Thyroid gland (tissue), 4 donors: ENCODE results near the gene HOXC11. TPM values are rescaled to one million over a fixed set of nuclear protein-coding genes. Genes with fewer than 3 reads are reported as not detected.

ENCODE experiments used
- DNase-seq, 2 donors: peaks; one replicate each; pipeline ENCODE4 v3.0.0-alpha.2; 2019
- H3K27ac ChIP-seq, 3 donors: fragments of 200-600 bp; sonication (generic); 1 replicate in 2 of 3; 2 replicates in 1 of 3; pipeline ENCODE4 v1.5.1; 2016 to 2019; ENCODE audit warnings: mild to moderate bottlenecking in 1 of 3, moderate library complexity in 1 of 3
- H3K27me3 ChIP-seq: fragments of 200-600 bp; sonication (generic); one replicate; pipeline ENCODE4 v1.5.1; 2019
- H3K36me3 ChIP-seq, 2 donors: fragments of 200-600 bp; sonication (generic); one replicate each; pipeline ENCODE4 v1.5.1; 2016 to 2019
- H3K4me1 ChIP-seq, 2 donors: fragments of 200-600 bp; sonication (generic); one replicate each; pipeline ENCODE4 v1.5.1; 2017 to 2019
- H3K4me3 ChIP-seq, 3 donors: fragments of 200-600 bp; sonication (generic); replicated peaks in 1 of 3; 1 replicate in 2 of 3; 2 replicates in 1 of 3; pipeline ENCODE4 v1.5.1; 2016; ENCODE audit warnings: mild to moderate bottlenecking in 1 of 3
- H3K9me3 ChIP-seq: fragments of 200-600 bp; sonication (generic); one replicate; pipeline ENCODE4 v1.5.1; 2017
- CTCF ChIP-seq, 6 experiments: fragments of 200-600 bp in 3 of 6; fragments of 450-650 bp in 3 of 6; sonication (generic) in 3 of 6; IDR thresholded peaks; one replicate each; pipeline ENCODE4 v1.5.1; 2016 to 2019; ENCODE audit warnings: antibody characterized with exemption in 6 of 6, mild to moderate bottlenecking in 2 of 6, inconsistent platforms in 1 of 6, moderate library complexity in 1 of 6
- POLR2A ChIP-seq, 2 donors: fragments of 450-650 bp; IDR thresholded peaks; one replicate each; pipeline ENCODE4 v1.6.1; 2017; ENCODE audit warnings: antibody characterized with exemption in 2 of 2, mild to moderate bottlenecking in 2 of 2, moderate library complexity in 1 of 2
- WGBS, 2 donors: methylation state at CpG; one replicate each; pipeline ENCODE4 v1.1.5; 2017; 5-methylcytosine and 5-hydroxymethylcytosine counted together
- intact Hi-C: fragments of 100-400 bp; cut with DNase I; formaldehyde crosslinking; loops from one replicate; pipeline ENCODE4 v1.15.1; 2023
- total RNA-seq, 4 donors: library from RNA; depleted of rRNA; stranded (reverse); fragments of >200 nt; gene quantifications; one replicate each; pipeline ENCODE4 v1.2.3, GENCODE V29; 2016

HOXC11 gene
- total RNA-seq, 4 donors from 2014 or later: not detected

GRCh38 chr12:54002278-54002914 lies 29.5 kb downstream of the HOXC11 start:
- TF ChIP-seq POLR2A (IDR thresholded peaks at IDR 0.05) (no peak), CTCF (IDR thresholded peaks at IDR 0.05) (no peak)
- Histone ChIP-seq H3K4me3 (no peak overlapping the region), H3K4me1 (peaks cover 4 to 27% of the 10 kb centered on the region in 2 donors), H3K36me3 (no peaks in the 10 kb centered on the region), H3K9me3 (no peaks in the 10 kb centered on the region), H3K27me3 (peaks cover 83% of the 10 kb centered on the region), H3K27ac (no peak overlapping the region)
- DNase-seq: no peak
- WGBS, 2 donors: 17 to 20% methylated on average over 19 of the region's 19 CpGs
- intact Hi-C loops: no loop called here

GRCh38 chr12:54002915-54003389 lies 30.0 kb downstream of the HOXC11 start:
- H3K9me3 ChIP-seq: no peaks in the 10 kb centered on the region
- intact Hi-C loops: no loop called here
- WGBS, 2 donors: 22 to 27% methylated on average over 19 of the region's 19 CpGs
- DNase-seq: no peak
- H3K27me3 ChIP-seq: peaks cover 78% of the 10 kb centered on the region
- TF ChIP-seq POLR2A (IDR thresholded peaks at IDR 0.05) (no peak), CTCF (IDR thresholded peaks at IDR 0.05) (no peak)
- H3K36me3 ChIP-seq: no peaks in the 10 kb centered on the region
- H3K4me3 ChIP-seq: no peak overlapping the region
- H3K4me1 ChIP-seq: peaks cover 4 to 26% of the 10 kb centered on the region in 2 donors
- H3K27ac ChIP-seq: no peak overlapping the region

GRCh38 chr12:54003625-54004024 lies 30.7 kb downstream of the HOXC11 start:
- WGBS, 2 donors: 27 to 39% methylated on average over 3 of the region's 3 CpGs

GRCh38 chr12:54004063-54004840 lies 31.3 kb downstream of the HOXC11 start:
- intact Hi-C loops: no loop called here
- Histone ChIP-seq H3K27ac (no peak overlapping the region), H3K27me3 (peaks cover 75% of the 10 kb centered on the region), H3K9me3 (no peaks in the 10 kb centered on the region), H3K4me3 (no peak overlapping the region), H3K4me1 (peaks cover 4 to 29% of the 10 kb centered on the region in 2 donors), H3K36me3 (no peaks in the 10 kb centered on the region)
- no peak for DNase-seq
- 12 to 26% methylated on average over 18 to 20 of the region's 20 CpGs for WGBS, 2 donors
- TF ChIP-seq CTCF (IDR thresholded peaks at IDR 0.05): no peak
- TF ChIP-seq POLR2A (IDR thresholded peaks at IDR 0.05): no peak

More at GRCh38 chr12:54003625-54004024, 30.7 kb downstream of the HOXC11 start:
- Histone ChIP-seq H3K27ac (no peak overlapping the region), H3K27me3 (peaks cover 78% of the 10 kb centered on the region), H3K4me1 (peaks cover 4 to 26% of the 10 kb centered on the region in 2 donors), H3K36me3 (no peaks in the 10 kb centered on the region), H3K9me3 (no peaks in the 10 kb centered on the region), H3K4me3 (no peak overlapping the region)
- intact Hi-C loops: no loop called here
- no peak for DNase-seq
- no peak for TF ChIP-seq POLR2A (IDR thresholded peaks at IDR 0.05)
- no peak for TF ChIP-seq CTCF (IDR thresholded peaks at IDR 0.05)
